ENCODE measurements around the gene TMEM198.

DNA sequence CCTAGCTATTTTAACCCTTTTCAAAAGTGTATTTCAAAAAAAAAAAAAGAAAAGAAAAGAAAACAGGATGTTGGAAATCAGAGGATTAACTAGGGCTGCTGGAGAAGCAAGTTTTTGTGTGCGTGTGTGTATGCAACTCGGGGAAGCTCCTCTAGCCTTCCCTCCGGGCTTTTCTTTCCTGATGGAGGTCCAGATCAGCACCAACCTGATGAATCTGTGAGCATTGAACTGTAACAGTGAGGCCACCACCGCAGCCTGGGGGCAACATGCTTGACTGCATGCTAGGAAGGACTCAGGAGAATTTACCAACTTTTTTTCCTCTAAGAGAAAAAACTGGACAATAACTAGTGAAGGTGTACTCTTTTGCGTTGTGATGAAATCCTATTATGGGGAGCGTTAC, 25.2 kb downstream of the TMEM198 start:
- TF ChIP-seq, protein P1, sequence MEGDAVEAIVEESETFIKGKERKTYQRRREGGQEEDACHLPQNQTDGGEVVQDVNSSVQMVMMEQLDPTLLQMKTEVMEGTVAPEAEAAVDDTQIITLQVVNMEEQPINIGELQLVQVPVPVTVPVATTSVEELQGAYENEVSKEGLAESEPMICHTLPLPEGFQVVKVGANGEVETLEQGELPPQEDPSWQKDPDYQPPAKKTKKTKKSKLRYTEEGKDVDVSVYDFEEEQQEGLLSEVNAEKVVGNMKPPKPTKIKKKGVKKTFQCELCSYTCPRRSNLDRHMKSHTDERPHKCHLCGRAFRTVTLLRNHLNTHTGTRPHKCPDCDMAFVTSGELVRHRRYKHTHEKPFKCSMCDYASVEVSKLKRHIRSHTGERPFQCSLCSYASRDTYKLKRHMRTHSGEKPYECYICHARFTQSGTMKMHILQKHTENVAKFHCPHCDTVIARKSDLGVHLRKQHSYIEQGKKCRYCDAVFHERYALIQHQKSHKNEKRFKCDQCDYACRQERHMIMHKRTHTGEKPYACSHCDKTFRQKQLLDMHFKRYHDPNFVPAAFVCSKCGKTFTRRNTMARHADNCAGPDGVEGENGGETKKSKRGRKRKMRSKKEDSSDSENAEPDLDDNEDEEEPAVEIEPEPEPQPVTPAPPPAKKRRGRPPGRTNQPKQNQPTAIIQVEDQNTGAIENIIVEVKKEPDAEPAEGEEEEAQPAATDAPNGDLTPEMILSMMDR (conservative IDR thresholded peaks at IDR 0.05; ENCODE audit: low read depth, low read length), result no peak
- TF ChIP-seq POLR2A (IDR thresholded peaks at IDR 0.05; ENCODE audit: low read depth, low read length), result no peak
- no peak for TF ChIP-seq RAD21 (IDR thresholded peaks at IDR 0.05; ENCODE audit: low read length)
- no peak for TF ChIP-seq MAFK (IDR thresholded peaks at IDR 0.05; ENCODE audit: low read depth, low read length)
- TF ChIP-seq, protein P2, sequence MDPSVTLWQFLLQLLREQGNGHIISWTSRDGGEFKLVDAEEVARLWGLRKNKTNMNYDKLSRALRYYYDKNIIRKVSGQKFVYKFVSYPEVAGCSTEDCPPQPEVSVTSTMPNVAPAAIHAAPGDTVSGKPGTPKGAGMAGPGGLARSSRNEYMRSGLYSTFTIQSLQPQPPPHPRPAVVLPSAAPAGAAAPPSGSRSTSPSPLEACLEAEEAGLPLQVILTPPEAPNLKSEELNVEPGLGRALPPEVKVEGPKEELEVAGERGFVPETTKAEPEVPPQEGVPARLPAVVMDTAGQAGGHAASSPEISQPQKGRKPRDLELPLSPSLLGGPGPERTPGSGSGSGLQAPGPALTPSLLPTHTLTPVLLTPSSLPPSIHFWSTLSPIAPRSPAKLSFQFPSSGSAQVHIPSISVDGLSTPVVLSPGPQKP (IDR thresholded peaks at IDR 0.05; ENCODE audit: borderline replicate concordance, low read depth, low read length), result no peak
- no peak for TF ChIP-seq RFX5 (IDR thresholded peaks at IDR 0.05; ENCODE audit: low read depth, low read length)
- TF ChIP-seq, protein P3, sequence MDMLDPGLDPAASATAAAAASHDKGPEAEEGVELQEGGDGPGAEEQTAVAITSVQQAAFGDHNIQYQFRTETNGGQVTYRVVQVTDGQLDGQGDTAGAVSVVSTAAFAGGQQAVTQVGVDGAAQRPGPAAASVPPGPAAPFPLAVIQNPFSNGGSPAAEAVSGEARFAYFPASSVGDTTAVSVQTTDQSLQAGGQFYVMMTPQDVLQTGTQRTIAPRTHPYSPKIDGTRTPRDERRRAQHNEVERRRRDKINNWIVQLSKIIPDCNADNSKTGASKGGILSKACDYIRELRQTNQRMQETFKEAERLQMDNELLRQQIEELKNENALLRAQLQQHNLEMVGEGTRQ (IDR thresholded peaks at IDR 0.05; ENCODE audit: low read depth, low read length), result no peak
- TF ChIP-seq FOS (IDR thresholded peaks at IDR 0.05; ENCODE audit: low read depth, low read length), result no peak
- no peak for TF ChIP-seq BHLHE40 (IDR thresholded peaks at IDR 0.05; ENCODE audit: low read depth, low read length)
- TF ChIP-seq SMC3 (IDR thresholded peaks at IDR 0.05; ENCODE audit: low read depth, low read length), result no peak
- no peak for TF ChIP-seq CHD1 (IDR thresholded peaks at IDR 0.05; ENCODE audit: low read depth, low read length)
- TF ChIP-seq CEBPB (IDR thresholded peaks at IDR 0.05; ENCODE audit: low read depth, low read length), result no peak

Data from IMR-90 (cell line).